Measurements from ENCODE around the gene NR1H3.

Gene NR1H3

DNA sequence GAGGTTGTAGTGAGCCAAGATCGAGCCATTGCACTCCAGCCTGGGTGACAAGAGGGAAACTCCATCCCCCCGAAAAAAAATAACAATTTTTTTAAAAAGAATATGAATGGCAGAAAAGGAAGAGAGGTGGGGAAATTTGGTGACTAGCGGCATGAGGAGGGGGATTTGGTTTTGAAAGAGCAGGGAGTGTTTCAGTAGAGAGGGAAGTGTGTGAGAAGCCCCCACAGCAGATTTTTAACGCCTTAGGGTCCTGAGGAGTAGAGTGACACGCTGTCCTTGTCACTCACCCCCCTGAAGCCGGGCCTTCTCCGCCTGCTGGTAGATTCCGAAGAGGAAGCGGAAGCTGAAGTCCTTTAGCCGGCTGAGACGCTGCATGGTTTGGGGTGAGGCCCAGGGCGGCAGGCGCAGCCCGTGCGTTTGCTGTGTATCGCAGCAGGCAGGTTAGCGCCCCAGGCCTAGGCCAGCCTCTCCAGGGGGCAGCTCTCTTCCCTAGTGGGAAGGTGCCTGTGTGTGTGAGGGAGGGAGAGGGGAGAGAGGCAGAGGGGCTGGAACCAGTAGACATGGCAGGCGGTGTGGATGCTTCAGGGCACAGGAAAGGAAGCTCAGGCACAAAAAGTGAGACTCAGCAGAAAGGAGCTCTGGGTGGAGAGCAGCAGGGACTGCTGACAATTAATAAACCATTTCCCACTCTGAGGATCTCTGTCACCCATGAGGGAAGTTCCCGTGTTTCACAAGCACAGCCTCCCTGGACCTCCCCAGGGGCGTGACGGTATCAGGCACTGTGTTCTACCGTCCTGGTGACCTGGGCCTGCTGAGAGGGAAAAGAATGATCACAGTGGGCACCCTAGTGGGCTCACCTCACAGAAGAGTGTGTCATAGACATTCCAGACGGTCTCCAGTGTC is 13.1 kb upstream of the NR1H3 start:
- no peak for DNase-seq

DNA sequence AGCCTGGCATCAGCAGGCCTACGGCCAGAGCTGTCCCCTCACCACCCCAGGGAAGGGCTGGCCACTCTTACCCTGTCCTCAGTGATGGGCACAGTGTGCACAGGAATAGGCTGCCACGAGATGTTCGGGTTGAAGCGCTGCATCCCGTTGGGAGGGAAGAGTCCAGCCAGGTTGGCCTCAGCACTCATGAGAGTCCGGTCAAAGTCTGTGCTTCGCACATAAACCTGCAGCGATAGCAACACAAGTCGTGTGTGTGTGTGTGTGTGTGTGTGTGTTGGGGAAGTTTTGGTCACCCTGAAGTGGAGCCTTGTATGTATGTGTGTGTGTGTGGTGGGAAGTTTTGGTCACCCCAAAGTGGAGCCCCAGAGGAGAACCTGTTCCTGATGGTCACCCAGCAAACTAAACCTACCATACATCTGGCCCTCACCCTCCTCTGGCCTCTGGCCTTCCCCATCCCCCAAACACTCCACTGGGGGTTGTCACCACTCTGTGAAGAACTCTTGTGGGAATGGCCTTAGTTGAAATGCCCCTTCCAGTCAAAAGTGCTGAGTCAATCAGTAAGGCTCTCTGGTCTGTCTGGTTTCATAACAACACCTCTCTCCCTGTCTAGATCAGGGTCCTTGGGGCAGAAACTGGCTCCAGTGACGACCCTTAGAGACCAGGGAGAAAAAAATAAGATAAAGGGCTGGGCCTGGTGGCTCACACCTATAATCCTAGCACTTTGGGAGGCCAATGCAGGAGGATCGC is 12.0 kb upstream of the NR1H3 start:
- no peak for DNase-seq

DNA sequence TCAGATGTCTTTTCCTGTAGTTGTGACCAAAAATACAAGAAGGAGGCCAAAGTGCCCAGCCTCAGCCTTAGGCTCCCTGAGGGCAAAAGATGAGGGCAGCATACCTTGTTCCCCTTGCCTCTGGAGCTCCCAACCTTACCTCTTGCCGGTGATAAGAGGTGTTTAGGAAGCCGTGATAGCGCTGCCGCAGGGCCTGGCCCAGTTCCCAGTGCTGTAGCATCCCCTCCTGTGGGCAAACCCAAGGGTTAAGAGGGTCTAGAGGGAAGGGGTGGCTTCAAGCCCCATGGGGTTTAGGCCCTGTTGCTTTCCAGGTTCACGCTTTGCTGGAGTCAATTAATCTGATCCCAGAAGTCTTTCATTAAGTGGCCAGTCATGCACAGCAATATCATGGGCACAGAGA is 10.3 kb upstream of the NR1H3 start:
- DNase-seq: no peak

- no peak for DNase-seq
These were observed 9.5 kb upstream of the NR1H3 start for GRCh38 chr11:47248304-47248663.

- peak; percentile 89 for DNase-seq
These were observed 9.0 kb upstream of the NR1H3 start, which contains the start of gene ACP2 for GRCh38 chr11:47248664-47249377. ACP2 (minus strand) TSS chr11:47248814; CDS start chr11:47248789, 25 bp downstream.

GRCh38 chr11:47249378-47249715 is 8.4 kb upstream of the NR1H3 start:
- no peak for DNase-seq

DNA sequence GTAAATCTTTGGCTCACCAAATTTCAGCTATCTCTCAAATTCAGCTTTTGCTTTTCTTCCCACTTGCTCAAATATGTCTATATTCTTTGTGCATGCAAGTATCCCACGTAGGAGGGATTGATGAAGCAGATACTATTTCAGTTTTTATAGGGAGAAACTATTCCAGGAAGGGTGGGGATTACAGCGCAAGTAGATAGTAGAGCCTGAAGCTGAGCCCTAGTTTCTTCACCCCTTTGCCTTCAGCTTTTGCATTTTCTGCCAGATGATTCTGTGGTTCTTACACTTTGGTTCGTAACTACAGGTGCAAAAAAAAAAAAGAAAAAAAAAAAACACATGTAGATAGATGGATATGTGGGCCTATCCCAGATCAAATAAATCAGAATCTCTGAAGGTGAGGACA is 6.0 kb upstream of the NR1H3 start:
- no peak for DNase-seq

DNA sequence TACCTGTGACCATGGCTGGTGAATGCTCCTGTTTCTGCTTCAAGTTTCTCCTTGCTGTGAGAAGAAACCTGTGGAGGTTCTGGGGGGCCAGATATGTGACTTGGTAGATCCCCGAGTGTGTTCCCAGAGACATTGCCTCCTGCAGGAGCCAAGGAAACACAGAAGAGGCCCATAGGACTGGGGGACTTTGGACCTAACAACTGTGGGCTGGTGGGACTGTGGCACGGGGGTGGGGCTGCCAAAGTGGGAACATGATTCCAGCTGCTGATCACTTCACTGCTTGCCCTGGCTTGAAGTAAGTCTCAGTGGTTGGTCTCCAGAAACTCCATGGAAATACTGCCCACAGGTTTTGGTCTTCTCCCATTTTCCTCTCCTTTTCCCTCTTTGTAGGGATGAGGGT is 4.1 kb upstream of the NR1H3 start:
- no peak for DNase-seq

GRCh38 chr11:47254386-47254785 is 3.4 kb upstream of the NR1H3 start:
- DNase-seq: no peak

DNA sequence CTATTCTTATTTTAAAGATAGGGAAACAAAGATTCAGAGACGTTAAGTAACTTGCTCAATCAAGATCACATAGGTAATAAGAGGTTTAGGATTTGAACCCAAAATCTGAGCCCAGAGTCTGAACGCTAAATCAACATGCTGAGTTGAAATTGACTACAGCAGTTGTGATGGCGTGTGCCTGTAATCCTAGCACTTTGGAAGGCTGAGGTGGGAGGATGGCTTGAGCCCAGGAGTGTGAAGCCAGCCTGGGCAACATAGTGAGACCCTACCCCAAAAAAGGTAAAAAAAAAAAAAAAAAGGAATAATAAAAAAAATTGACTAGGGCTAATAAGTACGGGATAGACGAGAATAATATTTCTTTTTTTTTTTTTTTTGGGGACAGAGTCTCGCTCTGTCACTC is 1.4 kb upstream of the NR1H3 start:
- DNase-seq: no peak

DNA sequence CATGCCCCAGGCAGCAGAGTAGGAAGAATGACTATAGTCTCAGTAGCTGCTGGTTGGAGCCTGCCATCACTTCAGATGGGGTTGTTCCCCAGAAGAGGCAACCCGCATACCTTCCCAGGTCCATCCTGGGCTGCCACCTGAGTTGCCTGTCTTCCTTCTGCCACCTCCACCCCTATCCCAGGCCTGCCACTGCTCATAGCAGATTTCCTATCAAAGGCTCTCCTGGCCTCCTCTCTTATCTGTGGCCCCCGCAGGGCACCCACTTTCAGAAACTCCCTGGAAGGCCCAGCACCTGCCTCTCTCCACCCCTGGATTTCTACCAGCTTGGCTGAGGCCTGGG is 649 bp upstream of the NR1H3 start:
- DNase-seq: no peak

DNA sequence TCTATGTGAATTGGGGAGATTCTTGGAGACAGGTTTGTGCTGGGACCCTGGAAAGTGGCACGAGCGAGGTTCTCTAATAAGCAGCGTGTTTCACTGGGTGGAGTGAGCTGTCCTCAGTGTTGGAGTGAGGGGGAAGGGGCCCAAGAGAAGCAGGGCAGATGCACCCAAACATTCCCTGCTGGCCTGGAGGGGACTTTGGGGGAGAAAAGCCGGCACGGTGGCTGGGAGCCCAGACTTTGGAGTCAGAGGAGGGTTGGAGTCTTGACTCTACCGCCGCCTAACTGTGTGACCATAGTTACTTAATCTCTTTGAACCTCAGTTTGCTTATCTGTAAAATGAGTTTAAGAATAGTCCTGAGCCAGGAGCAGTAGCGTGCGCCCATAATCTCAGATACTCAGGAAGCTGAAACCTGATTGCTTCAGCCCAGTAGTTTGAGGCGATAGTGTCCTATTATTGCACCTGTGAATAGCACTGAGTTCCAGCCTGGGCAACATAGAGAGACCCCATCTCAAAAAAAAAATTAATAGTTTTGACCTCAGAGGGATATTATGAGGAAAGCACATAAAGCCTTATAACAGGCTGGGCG is 614 bp downstream of the NR1H3 start:
- no peak for DNase-seq

DNA sequence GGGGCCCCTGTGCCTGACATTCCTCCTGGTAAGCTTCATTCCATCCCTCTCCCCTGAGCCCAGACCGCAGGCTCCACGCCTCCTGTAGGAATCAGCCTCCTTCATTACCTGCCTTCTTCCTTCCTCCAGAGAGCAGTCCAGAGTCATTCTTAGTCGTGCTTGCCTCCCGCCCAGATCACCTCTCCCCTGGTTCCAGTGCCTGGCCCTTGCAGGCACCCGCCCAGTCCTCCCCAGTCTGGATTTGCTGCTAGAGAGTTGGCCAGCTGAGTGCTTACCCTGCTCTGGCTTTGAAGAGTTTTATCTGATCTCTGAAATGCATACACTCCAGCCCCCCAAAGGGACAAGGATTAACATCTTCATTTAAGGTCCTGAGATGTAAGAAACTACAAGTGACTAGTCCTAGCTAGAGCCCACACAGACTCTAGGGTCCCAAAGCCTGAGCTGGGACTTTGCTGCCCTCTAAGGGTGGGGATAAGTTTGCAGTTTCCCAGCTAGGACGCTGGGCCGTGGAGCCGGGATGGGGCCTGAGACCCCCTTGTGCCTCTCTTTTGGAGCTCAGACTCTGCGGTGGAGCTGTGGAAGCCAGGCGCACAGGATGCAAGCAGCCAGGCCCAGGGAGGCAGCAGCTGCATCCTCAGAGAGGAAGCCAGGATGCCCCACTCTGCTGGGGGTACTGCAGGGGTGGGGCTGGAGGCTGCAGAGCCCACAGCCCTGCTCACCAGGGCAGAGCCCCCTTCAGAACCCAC is 1.6 kb downstream of the NR1H3 start:
- DNase-seq: peak; percentile 49

DNA sequence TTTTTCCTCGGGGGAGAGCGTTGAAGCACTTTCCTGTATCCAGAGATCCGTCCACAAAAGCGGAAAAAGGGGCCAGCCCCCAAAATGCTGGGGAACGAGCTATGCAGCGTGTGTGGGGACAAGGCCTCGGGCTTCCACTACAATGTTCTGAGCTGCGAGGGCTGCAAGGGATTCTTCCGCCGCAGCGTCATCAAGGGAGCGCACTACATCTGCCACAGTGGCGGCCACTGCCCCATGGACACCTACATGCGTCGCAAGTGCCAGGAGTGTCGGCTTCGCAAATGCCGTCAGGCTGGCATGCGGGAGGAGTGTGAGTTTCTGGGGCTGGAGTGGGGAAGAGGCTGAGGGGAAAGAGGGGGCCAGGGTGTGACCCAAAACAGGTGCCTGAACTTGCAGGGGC is 2.6 kb downstream of the NR1H3 start:
- DNase-seq: no peak

GRCh38 chr11:47261291-47261800 is 3.5 kb downstream of the NR1H3 start:
- DNase-seq: no peak

DNA sequence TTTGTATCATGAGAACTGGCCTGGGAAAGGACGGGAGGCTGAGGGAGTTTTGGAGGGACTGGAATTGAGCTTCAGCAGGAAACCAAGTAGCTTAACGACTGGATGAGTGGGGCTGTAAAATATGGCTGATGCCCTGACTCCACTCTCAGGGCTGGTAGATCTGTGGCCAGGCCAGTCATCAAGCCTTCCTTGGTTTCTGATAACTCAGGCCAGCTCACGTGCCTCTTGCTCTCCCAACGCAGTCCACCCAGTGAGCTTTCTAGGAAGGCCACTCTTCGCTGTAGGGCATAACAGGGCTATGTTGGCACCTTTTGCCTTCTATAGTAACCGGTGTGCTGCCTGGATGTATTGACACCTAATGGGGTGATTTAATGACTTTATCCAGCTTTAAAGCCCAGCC is 6.3 kb downstream of the NR1H3 start:
- no peak for DNase-seq

GRCh38 chr11:47264521-47264920 is 6.7 kb downstream of the NR1H3 start:
- no peak for DNase-seq

DNA sequence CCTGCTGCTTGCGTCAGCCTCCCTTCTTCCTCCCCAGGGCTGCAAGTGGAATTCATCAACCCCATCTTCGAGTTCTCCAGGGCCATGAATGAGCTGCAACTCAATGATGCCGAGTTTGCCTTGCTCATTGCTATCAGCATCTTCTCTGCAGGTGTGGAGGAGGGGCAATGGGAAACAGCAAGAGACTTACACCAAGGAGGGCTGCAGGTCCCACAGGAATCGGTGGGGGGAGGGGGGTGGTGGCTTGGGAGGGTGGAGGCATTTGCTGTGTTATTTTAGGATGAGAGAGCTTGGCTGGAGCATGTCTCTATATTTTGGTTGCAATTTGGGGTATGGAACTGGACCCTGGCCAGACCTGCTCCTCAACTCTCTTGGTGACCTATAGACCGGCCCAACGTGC is 10.1 kb downstream of the NR1H3 start:
- DNase-seq: no peak

DNA sequence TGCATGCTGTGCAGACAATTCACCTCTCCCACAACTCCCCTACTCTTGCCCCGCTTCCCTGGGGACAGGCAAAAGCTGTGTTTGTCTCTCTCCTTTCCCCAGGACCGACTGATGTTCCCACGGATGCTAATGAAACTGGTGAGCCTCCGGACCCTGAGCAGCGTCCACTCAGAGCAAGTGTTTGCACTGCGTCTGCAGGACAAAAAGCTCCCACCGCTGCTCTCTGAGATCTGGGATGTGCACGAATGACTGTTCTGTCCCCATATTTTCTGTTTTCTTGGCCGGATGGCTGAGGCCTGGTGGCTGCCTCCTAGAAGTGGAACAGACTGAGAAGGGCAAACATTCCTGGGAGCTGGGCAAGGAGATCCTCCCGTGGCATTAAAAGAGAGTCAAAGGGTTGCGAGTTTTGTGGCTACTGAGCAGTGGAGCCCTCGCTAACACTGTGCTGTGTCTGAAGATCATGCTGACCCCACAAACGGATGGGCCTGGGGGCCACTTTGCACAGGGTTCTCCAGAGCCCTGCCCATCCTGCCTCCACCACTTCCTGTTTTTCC is 10.7 kb downstream of the NR1H3 start:
- DNase-seq: peak; percentile 10

DNA sequence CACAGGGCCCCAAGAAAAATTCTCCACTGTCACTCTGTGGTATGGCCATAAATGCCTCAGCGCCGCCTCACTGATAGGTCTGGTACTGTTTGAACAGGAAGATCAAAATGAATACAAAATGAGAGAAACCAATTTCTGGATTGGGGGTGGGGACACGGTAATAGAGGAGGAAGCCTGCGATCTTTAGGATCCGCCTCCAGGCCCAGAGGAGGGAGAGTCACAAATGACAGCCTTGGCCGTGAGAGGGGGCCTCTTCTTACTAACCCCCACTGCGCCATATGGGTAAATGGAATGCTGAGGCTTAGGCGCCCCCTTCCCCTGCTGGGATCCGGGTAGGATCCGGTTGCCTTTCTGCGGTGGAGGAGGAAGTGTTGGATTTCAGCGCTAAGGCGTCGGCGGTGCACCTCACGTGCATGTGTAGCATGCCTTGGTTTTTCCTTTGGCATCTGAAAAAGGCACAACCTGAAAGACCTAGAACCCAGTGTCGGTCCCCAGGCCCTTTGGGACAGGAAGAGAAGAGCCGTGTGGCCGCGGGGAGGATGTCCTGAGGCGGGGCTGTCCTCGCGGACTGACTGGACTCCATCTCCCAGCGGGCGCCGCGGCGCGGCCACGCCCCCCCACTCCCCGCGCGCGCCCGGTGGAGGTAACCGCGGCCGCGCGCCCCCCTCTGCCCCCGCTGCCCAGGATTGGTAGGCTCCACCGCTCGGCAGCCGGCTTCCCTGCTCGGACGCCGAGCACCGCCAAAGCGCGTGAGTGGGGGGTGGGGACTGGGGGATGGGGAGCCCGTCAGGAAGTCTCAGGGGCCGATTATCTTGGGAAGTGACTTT is 11.4 kb downstream of the NR1H3 start:
- peak; percentile 83 for DNase-seq

- DNase-seq: peak; percentile 90
These were observed 12.1 kb downstream of the NR1H3 start, which contains the start of gene MADD for GRCh38 chr11:47269829-47270305. MADD (plus strand) TSS chr11:47270133.

All from stimulated activated CD4-positive, alpha-beta T cell treated with anti-CD3 and anti-CD28 coated beads, Interleukin-4, amount 100 ng/mL, for 24 hours (primary cell).